ENCODE results near the gene SRRM3. TPM values are rescaled to one million over a fixed set of nuclear protein-coding genes. Genes with fewer than 3 reads are reported as not detected.
"Not testable (repeated sequence)": the region's sequence is repeated elsewhere in the genome, so short reads cannot be mapped to it uniquely, and the experiment has no call there.

SRRM3 gene
- total RNA-seq, 2 experiments from 2014 or later, result not detected

GRCh38 chr7:76236224-76236623, 34.5 kb downstream of the SRRM3 start:
- no peaks in the 10 kb centered on the region for H3K79me2 ChIP-seq (ENCODE audit: insufficient read depth, low read depth, low read length)
- no peak overlapping the region for H3K27ac ChIP-seq (ENCODE audit: low read depth, low read length, poor library complexity, severe bottlenecking)
- DNase-seq (ENCODE audit: low spot score), result no peak
- CTCF ChIA-PET (ENCODE audit: unreplicated experiment), result no interaction called here
- intact Hi-C loops (cut with micrococcal nuclease; ENCODE audit: unreplicated experiment), result no loop called here
- TF ChIP-seq CTCF (conservative IDR thresholded peaks at IDR 0.05; ENCODE audit: low read length) (no peak), EZH2phosphoT487 (IDR thresholded peaks at IDR 0.05; ENCODE audit: borderline replicate concordance, low read depth, low read length) (no peak)
- no peaks in the 10 kb centered on the region for H3K4me1 ChIP-seq (ENCODE audit: insufficient read depth, low read length, poor library complexity, severe bottlenecking)
- H3K4me3 ChIP-seq (ENCODE audit: low read depth, low read length, poor library complexity, severe bottlenecking), result no peak overlapping the region
- no peaks in the 10 kb centered on the region for H4K20me1 ChIP-seq (ENCODE audit: insufficient read depth, low read length)
- H3K9me3 ChIP-seq (ENCODE audit: low read length), result no peaks in the 10 kb centered on the region
- no peak overlapping the region for H2AFZ ChIP-seq (ENCODE audit: low read length)
- H3K36me3 ChIP-seq (ENCODE audit: insufficient read depth, low read length), result no peaks in the 10 kb centered on the region
- BruUV-seq (replicated peaks), result no TSS peak
- no peaks in the 10 kb centered on the region for H3K9me2 ChIP-seq (ENCODE audit: insufficient read depth, low read length)
- H3K4me2 ChIP-seq (ENCODE audit: low read length), result no peak overlapping the region
- POLR2A ChIA-PET, result interaction anchor here (0.7 kb wide), 1 partner anchor 135 kb away, joined by 3 read pairs; no protein-coding TSS in a partner anchor

DNA sequence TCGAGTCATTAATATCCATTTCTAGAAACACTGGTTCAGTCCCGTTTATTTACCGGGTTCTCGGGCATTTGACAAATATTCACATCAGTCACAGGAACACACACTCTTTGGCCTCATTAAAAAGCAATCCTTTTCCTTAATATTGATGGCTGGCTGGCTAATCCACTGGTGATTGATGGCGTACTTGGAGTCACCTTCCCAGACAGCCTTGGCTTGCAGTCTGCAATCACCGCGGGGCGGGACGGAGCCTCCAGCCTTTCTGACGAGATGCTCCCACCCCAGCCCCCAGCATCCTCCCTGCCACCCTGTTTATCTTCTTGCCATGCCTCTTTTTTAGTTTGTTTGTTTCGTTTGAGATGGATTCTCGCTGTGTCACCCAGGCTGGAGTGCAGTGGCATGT, 36.6 kb downstream of the SRRM3 start:
- H3K4me3 ChIP-seq (ENCODE audit: low read depth, low read length, poor library complexity, severe bottlenecking), result no peak overlapping the region
- no peaks in the 10 kb centered on the region for H3K36me3 ChIP-seq (ENCODE audit: insufficient read depth, low read length)
- intact Hi-C loops (cut with micrococcal nuclease; ENCODE audit: unreplicated experiment), result no loop called here
- ChIA-PET POLR2A (no interaction called here), CTCF (ENCODE audit: unreplicated experiment) (no interaction called here)
- H3K79me2 ChIP-seq (ENCODE audit: insufficient read depth, low read depth, low read length), result no peaks in the 10 kb centered on the region
- H3K27ac ChIP-seq (ENCODE audit: low read depth, low read length, poor library complexity, severe bottlenecking), result no peak overlapping the region
- H2AFZ ChIP-seq (ENCODE audit: low read length), result no peak overlapping the region
- no peaks in the 10 kb centered on the region for H3K9me3 ChIP-seq (ENCODE audit: low read length)
- no TSS peak for BruUV-seq (replicated peaks)
- H3K4me1 ChIP-seq (ENCODE audit: insufficient read depth, low read length, poor library complexity, severe bottlenecking), result no peaks in the 10 kb centered on the region
- DNase-seq (ENCODE audit: low spot score), result no peak
- TF ChIP-seq CTCF (conservative IDR thresholded peaks at IDR 0.05; ENCODE audit: low read length), result no peak
- TF ChIP-seq EZH2phosphoT487 (IDR thresholded peaks at IDR 0.05; ENCODE audit: borderline replicate concordance, low read depth, low read length), result no peak
- no peaks in the 10 kb centered on the region for H4K20me1 ChIP-seq (ENCODE audit: insufficient read depth, low read length)
- H3K4me2 ChIP-seq (ENCODE audit: low read length), result no peak overlapping the region
- no peaks in the 10 kb centered on the region for H3K9me2 ChIP-seq (ENCODE audit: insufficient read depth, low read length)

DNA sequence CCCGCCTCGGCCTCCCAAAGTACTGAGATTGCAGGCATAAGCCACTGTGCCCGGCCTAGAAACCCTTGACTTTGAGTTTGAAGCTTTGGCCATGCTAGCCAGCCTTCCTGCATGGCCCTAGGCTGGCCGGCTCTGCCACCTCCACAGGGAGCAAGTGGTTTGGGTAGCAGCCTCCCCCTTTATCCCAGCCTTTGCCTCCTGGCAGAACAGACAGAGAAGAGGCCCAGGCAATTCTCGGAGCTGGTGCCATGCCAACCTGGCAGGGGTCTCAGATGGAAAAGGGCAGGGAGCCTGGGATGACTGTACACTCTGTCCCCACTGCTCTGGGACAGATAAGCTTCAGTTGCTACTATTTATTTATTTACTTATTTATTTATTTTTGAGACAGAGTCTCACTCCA, 39.4 kb downstream of the SRRM3 start:
- Histone ChIP-seq H4K20me1 (ENCODE audit: insufficient read depth, low read length) (no peaks in the 10 kb centered on the region), H3K9me2 (ENCODE audit: insufficient read depth, low read length) (no peaks in the 10 kb centered on the region), H3K27ac (ENCODE audit: low read depth, low read length, poor library complexity, severe bottlenecking) (no peak overlapping the region), H2AFZ (ENCODE audit: low read length) (no peak overlapping the region), H3K36me3 (ENCODE audit: insufficient read depth, low read length) (no peaks in the 10 kb centered on the region), H3K9me3 (ENCODE audit: low read length) (no peaks in the 10 kb centered on the region), H3K4me1 (ENCODE audit: insufficient read depth, low read length, poor library complexity, severe bottlenecking) (no peaks in the 10 kb centered on the region), H3K79me2 (ENCODE audit: insufficient read depth, low read depth, low read length) (no peaks in the 10 kb centered on the region), H3K4me3 (ENCODE audit: low read depth, low read length, poor library complexity, severe bottlenecking) (no peak overlapping the region), H3K4me2 (ENCODE audit: low read length) (no peak overlapping the region)
- POLR2A ChIA-PET, result interaction anchor here (0.6 kb wide), 1 partner anchor 12 kb away, joined by 4 read pairs; no protein-coding TSS in a partner anchor
- DNase-seq (ENCODE audit: low spot score), result no peak
- CTCF ChIA-PET (ENCODE audit: unreplicated experiment), result no interaction called here
- intact Hi-C loops (cut with micrococcal nuclease; ENCODE audit: unreplicated experiment), result no loop called here
- no TSS peak for BruUV-seq (replicated peaks)
- TF ChIP-seq EZH2phosphoT487 (IDR thresholded peaks at IDR 0.05; ENCODE audit: borderline replicate concordance, low read depth, low read length), result no peak
- no peak for TF ChIP-seq CTCF (conservative IDR thresholded peaks at IDR 0.05; ENCODE audit: low read length)

DNA sequence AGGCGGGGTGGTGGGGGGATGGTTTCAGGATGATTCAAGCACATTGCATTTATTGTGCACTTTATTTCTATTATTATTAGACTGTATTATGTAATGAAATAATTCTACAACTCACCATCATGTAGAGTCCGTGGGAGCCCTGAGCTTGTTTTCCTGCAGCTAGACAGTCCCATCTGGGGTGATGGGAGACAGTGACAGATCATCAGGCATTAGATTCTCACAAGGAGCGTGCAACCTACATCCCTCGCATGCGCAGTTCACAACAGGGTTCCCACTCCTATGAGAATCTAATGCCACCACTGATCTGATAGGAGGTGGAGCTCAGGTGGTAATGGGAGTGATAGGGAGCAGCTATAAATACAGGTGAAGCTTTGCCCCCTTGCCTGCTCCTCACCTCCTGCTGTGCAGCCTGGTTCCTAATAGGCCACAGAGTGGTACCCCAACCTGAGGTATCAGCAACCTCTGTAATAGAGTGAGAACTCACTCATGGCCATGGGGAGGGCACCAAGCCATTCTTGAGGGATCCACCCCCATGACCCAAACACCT, 40.9 kb downstream of the SRRM3 start:
- CTCF ChIA-PET (ENCODE audit: unreplicated experiment); H4K20me1 ChIP-seq (ENCODE audit: insufficient read depth, low read length); H3K9me2 ChIP-seq (ENCODE audit: insufficient read depth, low read length): not testable (repeated sequence)

More for the DNA sequence above, 40.9 kb downstream of the SRRM3 start:
- BruUV-seq (replicated peaks); H3K4me3 ChIP-seq (ENCODE audit: low read depth, low read length, poor library complexity, severe bottlenecking); H3K79me2 ChIP-seq (ENCODE audit: insufficient read depth, low read depth, low read length); H3K36me3 ChIP-seq (ENCODE audit: insufficient read depth, low read length); DNase-seq (ENCODE audit: low spot score); H2AFZ ChIP-seq (ENCODE audit: low read length); intact Hi-C loops (cut with micrococcal nuclease; ENCODE audit: unreplicated experiment); H3K4me2 ChIP-seq (ENCODE audit: low read length); POLR2A ChIA-PET; H3K4me1 ChIP-seq (ENCODE audit: insufficient read depth, low read length, poor library complexity, severe bottlenecking); H3K27ac ChIP-seq (ENCODE audit: low read depth, low read length, poor library complexity, severe bottlenecking); H3K9me3 ChIP-seq (ENCODE audit: low read length): not testable (repeated sequence)
